Vagina (tissue), 2 donors: Measurements from ENCODE around the gene CTSW.

Experiments
- POLR2AphosphoS5 ChIP-seq, 2 donors: sonication (generic); formaldehyde crosslinking; IDR thresholded peaks; one replicate each; pipeline ENCODE4 v1.9.0; 2017; ENCODE audit warnings: antibody characterized with exemption in 2 of 2, mild to moderate bottlenecking in 2 of 2, low read depth in 1 of 2; ENCODE audit not compliant: insufficient read depth in 1 of 2
- TF ChIP-seq, protein P1 (sequence below), 3 experiments: fragments of 450-650 bp in 2 of 3; fragments of 200-600 bp in 1 of 3; sonication (generic) in 1 of 3; IDR thresholded peaks; one replicate each; pipeline ENCODE4 v1.5.1; 2017 to 2019; ENCODE audit warnings: antibody characterized with exemption in 3 of 3, mild to moderate bottlenecking in 2 of 3, moderate library complexity in 2 of 3

- TF ChIP-seq, protein P1, sequence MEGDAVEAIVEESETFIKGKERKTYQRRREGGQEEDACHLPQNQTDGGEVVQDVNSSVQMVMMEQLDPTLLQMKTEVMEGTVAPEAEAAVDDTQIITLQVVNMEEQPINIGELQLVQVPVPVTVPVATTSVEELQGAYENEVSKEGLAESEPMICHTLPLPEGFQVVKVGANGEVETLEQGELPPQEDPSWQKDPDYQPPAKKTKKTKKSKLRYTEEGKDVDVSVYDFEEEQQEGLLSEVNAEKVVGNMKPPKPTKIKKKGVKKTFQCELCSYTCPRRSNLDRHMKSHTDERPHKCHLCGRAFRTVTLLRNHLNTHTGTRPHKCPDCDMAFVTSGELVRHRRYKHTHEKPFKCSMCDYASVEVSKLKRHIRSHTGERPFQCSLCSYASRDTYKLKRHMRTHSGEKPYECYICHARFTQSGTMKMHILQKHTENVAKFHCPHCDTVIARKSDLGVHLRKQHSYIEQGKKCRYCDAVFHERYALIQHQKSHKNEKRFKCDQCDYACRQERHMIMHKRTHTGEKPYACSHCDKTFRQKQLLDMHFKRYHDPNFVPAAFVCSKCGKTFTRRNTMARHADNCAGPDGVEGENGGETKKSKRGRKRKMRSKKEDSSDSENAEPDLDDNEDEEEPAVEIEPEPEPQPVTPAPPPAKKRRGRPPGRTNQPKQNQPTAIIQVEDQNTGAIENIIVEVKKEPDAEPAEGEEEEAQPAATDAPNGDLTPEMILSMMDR (IDR thresholded peaks at IDR 0.05), result no peak
- no peak for TF ChIP-seq POLR2AphosphoS5 (IDR thresholded peaks at IDR 0.05; ENCODE audit: insufficient read depth in 1 of 2, low read depth in 1 of 2)
Measured at GRCh38 chr11:65928667-65929066, 49.0 kb downstream of the CTSW start.
